T-helper 22 cell (primary cell): ENCODE measurements around the gene EPPIN.

Experiments used
- DNase-seq: peaks from one replicate; pipeline ENCODE4 v3.0.0-alpha.2; 2020; ENCODE audit warnings: low read depth

Gene EPPIN

DNA sequence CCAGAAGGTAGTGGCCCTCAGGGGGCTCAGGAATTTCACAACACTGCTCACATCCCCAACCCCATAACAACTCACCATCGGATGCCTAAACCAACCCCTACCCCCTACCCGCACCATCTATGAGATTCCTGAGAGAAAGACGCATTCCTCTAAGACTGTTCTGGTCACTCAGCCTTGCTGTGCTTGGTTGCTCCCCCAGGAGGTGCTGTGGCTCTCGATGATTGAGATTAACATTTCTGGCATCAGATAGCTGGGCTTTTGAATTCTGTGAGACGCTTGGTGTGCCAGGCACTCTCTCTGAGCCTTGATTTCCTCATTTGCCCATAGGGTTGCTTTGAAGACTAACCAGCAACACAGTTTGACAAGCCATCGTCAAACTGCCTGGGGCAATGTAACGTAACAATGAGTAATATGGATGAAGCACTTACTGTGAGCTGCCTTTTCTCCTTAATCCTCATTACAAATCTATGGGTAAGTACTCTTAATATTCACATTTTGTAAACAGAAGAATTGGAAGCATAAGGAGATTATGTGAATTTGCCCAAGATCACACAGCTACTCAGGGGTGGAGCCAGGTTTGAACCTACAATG is 8.9 kb downstream of the EPPIN start:
- no peak for DNase-seq

- DNase-seq = no peak
Observed at GRCh38 chr20:45527294-45527693, 19.9 kb downstream of the EPPIN start.

DNA sequence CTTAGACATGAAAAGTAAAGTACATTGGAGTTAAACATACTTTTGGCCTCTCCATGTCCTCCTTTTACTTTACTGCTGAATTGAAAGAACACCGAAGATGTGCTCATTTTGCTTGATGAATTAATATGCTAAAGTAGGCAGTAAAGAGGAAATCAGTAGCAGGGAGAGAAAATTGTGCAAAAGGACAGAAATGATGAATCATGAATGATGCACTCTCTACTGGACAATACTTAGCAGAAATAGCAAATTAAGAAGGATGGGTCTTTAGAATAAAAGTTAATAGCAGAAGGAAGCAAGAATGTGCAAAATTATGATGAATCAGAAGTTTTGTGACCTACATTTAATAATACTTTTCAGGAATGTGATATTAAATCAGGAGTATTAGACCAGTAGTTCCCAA is 23.4 kb downstream of the EPPIN start:
- DNase-seq = no peak

- DNase-seq = no peak
Observed at GRCh38 chr20:45518282-45518681, 28.9 kb downstream of the EPPIN start.

DNA sequence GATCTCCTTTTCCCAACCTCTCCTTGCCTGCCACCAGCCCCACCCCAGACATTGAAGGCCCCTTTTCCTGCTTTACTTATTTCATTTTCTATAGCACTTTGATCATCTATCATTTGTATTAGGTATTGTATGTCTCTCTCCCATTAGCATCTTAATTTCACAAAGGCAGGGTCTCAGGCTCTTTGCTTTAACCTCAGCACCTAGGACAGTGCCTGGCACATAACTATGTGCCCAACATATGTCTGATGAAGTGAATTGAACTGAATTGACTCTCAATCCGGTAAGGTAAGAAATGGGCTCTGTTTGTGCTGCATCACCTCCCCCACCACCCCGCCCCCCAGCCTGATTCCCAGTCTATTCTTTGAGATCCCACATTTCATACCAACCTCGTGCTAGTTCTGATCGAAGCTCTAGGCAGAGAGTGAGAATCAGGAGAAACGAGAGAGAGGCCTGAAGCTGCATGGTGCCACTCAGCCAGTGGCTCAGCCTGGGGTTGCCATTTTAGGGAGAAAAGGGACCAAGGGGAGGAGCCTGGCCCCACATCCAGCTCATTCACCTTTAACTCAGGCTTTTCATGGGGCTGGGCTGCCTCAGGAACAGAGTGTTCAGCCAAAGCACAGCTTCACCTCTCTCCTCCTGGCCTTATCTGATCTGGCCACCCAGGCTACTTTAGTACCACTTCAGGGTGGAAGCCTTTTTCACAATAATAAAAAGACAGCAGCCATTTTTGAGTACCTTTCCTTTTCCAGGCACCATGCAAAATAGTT is 31.9 kb downstream of the EPPIN start, which contains the start of gene SPINT3:
Gene SPINT3, minus strand, starts transcription at position 476 of the 767 bp plus-strand sequence. Its CDS starts 14 bp downstream, at position 462.
- DNase-seq = no peak

DNA sequence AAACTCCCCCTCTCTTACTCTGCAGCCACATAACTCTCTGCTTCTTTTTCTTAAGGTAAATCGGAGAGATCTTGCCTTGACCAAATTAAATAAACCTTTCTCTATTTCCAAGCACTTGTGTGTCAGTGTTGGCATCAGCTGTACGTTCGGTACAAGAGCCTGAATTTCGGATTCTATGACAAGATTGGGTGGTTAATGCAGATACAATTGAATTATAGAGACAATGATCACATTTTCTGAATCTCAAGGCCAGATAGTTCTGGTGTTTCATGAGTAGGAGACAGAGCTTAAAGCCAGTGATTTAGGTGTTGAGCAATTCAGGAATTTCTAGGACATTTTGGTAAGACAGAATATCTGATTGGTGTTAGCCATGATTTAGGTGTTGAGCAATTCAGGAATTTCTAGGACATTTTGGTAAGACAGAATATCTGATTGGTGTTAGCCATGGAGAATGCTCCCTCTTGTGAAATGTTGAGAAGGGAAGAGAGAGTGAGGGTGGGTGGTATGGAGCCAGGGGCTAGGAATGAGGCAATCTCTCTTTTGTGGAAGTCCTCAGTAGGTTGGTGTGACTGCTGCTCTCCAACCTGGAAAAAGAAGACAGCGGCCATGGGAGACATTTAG is 36.8 kb downstream of the EPPIN start:
- no peak for DNase-seq

GRCh38 chr20:45509091-45509490 is 38.1 kb downstream of the EPPIN start:
- DNase-seq = no peak

DNA sequence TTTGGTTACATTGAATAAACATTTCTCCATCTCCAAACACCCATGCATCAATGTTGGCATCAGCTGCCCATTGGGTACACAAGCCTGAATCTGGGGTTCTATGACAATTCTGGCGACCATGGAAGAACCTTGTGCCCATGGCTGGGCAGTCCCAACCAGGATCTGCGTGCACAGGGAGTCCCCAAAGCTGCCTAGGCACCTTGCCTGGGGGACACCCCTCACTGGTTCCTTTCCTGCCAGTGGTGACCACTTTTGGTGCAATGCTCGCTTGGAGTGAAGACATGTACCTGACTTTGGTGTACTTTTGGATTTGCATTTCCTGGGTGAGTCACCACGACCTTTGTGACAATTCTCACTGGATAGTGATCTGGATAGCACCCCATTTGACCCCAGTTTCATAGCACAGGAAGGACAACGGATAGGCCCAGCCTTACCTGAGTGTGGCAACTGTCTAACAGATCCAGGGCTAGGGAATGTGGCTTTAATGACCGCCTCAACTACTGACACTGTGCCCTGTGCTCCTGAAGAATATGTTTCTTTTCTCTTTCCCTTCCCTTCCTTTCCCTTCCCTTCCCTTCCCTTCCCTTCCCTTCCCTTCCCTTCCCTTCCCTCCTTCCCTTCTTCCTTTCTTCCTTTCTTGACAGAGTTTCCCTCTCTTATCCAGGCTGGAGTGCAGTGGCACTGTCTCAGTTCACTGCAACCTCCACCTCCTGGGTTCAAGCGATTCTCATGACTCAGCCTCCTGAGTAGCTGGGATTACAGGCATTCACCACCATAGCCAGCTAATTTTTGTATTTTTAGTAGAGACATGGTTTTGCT is 38.9 kb downstream of the EPPIN start:
- no peak for DNase-seq

- DNase-seq = no peak
Observed at GRCh38 chr20:45507011-45507820, 40.0 kb downstream of the EPPIN start.

DNA sequence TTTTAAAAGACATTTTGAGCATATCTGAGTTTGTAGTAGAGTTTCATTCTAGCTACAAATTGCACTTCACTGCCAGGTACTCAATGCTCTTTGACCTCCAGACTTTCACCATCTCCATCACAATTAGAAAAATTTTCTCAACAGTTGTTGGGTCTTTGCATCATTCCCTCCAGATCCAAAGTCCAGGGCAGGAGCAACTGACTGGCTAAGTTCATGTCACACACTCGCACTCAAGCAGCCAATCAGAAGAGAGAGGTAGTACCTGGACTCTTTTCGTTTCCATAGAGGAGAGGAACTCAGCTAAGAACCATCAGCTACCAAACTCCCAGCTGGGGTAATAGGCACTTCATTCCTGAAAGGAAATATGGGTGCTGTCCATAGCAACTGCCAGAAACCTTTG is 40.8 kb downstream of the EPPIN start:
- DNase-seq = no peak

GRCh38 chr20:45503403-45503802 is 43.8 kb downstream of the EPPIN start:
- no peak for DNase-seq

- DNase-seq = no peak
Observed at GRCh38 chr20:45502561-45502960, 44.6 kb downstream of the EPPIN start.

GRCh38 chr20:45501600-45501999 is 45.6 kb downstream of the EPPIN start:
- DNase-seq = no peak

GRCh38 chr20:45500022-45500421 is 47.2 kb downstream of the EPPIN start:
- DNase-seq = no peak

- no peak for DNase-seq
Observed at GRCh38 chr20:45497971-45498494, 49.2 kb downstream of the EPPIN start.

GRCh38 chr20:45496166-45496565 is 51.0 kb downstream of the EPPIN start:
- no peak for DNase-seq

DNA sequence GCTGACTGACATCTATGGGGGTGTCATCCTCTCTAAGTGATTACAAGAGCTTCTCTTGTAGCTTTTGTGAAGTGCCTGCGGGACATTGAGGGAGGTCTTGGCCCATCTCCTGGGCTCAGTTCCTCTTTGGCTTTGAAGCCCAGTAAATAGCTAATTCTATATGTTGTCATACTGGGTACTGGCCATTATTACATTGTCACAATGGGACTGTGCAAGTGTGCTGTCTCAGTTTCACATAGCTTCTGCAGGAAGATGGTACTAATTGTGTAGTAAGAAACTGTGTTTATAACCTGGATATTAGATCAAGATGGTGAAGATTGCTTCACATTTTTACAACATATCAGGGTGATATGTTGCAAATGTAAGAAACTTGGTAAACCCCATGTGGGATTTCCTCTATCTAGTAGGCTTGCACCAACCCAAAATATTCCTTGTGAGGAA is 51.7 kb downstream of the EPPIN start:
- DNase-seq = no peak
